T-helper 2 cell treated with Interferon-gamma antibody and Interleukin-4, amounts not matched to agents 5 μg/mL and 100 μg/mL, for 36 hours (primary cell): ENCODE results near the gene ZNF226.
A peak's percentile ranks its signal among the peaks of the same experiment; 100 is the strongest.
"Not testable (repeated sequence)": the region's sequence is repeated elsewhere in the genome, so short reads cannot be mapped to it uniquely, and the experiment has no call there.

ENCODE experiments used
- DNase-seq: peaks from one replicate; pipeline ENCODE4 v3.0.0; 2021; ENCODE audit warnings: low spot score
- H3K27ac Mint-ChIP-seq: one replicate; pipeline ENCODE4 v1.8.0; 2021; ENCODE audit warnings: mild to moderate bottlenecking, mixed read lengths
- H3K27me3 Mint-ChIP-seq: one replicate; pipeline ENCODE4 v1.8.0; 2021; ENCODE audit warnings: low read depth, mixed read lengths
- H3K36me3 Mint-ChIP-seq: one replicate; pipeline ENCODE4 v1.8.0; 2021; ENCODE audit warnings: low read depth, mixed read lengths
- H3K4me1 Mint-ChIP-seq: one replicate; pipeline ENCODE4 v1.8.0; 2021; ENCODE audit warnings: low read depth, mixed read lengths
- H3K4me3 Mint-ChIP-seq: one replicate; pipeline ENCODE4 v1.8.0; 2022; ENCODE audit warnings: mild to moderate bottlenecking, moderate library complexity, mixed read lengths
- H3K9me3 Mint-ChIP-seq: one replicate; pipeline ENCODE4 v1.8.0; 2021; ENCODE audit warnings: mixed read lengths

Gene ZNF226

DNA sequence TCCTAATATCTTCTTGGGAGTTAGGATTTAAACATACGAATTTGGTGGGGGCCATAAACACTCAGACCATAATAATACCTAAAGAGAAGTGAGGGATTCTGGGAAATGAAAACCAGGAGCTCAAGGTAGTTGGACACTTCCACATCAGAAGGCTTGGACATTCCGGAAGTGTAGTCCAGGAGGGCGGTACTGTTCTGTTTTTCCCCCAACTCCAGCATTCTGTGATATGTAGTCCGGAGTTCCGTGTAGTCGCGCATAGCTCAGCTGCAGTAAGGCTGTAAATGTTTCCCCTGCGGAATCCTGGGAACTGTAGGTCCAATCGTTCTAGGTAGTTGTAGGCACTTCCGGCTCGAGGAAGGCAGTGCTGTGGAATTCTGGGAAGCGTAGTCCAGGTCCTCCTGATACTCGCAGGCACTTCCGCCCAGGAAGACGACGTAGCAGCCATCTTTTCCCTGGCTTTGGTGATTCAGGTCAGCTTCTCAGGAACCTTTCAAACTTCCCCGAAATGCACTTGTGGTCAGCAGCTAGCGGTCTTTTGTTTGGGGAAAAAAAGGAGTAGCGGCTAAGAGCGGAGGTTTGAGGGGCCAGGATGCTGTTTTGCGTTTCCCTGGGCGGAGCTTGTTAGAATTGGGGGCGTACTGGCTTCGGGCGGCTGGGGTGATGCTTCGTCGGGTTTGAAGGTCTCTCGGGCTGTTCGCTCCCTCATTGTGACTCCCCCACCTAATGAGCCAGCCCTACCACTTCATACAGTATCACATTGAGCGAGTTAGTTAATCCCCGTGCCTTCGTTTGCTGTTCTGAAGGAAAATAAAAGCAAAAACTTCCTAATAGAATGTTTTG, at the start of gene ZNF226:
ZNF226 (plus strand) TSS at position 428 of the 840 bp plus-strand sequence. CDS start 4,981 bp downstream, outside the sequence.
- H3K36me3 Mint-ChIP-seq, result peaks cover 57% of the 10 kb centered on the region
- H3K27ac Mint-ChIP-seq, result peak within 1 kb of the TSS; percentile 90
- H3K4me1 Mint-ChIP-seq, result peaks cover 22% of the 10 kb centered on the region
- DNase-seq, result peak; percentile 79
- no peaks in the 10 kb centered on the region for H3K27me3 Mint-ChIP-seq
- H3K9me3 Mint-ChIP-seq, result peaks cover 65% of the 10 kb centered on the region
- peak within 1 kb of the TSS; percentile 98 for H3K4me3 Mint-ChIP-seq

DNA sequence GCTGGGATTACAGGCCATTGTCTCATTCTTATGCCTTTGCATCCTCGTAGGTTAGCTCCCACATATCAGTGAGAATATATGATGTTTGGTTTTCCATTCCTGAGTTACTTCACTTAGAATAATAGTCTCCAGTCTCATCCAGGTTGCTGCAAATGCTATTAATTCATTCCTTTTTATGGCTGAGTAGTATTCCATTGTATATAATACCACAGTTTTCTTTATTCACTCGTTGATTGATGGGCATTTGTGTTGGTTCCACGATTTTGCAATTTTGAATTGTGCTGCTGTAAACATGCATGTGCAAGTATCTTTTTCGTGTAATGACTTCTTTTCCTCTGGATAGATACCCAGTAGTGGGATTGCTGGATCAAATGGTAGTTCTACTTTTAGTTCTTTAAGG, 43.7 kb upstream of the ZNF226 start:
- not testable (repeated sequence) for H3K27me3 Mint-ChIP-seq, H3K4me3 Mint-ChIP-seq, DNase-seq, H3K4me1 Mint-ChIP-seq, H3K27ac Mint-ChIP-seq
- H3K9me3 Mint-ChIP-seq, result peaks cover 59% of the 10 kb centered on the region
- H3K36me3 Mint-ChIP-seq, result peaks cover 90% of the 10 kb centered on the region

- no peaks in the 10 kb centered on the region for H3K27me3 Mint-ChIP-seq
- no peaks in the 10 kb centered on the region for H3K4me1 Mint-ChIP-seq
- H3K4me3 Mint-ChIP-seq, result no peak overlapping the region
- H3K27ac Mint-ChIP-seq, result no peak overlapping the region
- peaks cover 44% of the 10 kb centered on the region for H3K9me3 Mint-ChIP-seq
- H3K36me3 Mint-ChIP-seq, result peaks cover 41% of the 10 kb centered on the region
- DNase-seq, result no peak
Observed at GRCh38 chr19:44131955-44132354, 32.9 kb upstream of the ZNF226 start.

- H3K36me3 Mint-ChIP-seq, result peaks cover 30% of the 10 kb centered on the region
- peak within 1 kb of the TSS; percentile 83 for H3K27ac Mint-ChIP-seq
- H3K4me1 Mint-ChIP-seq, result peaks cover 9% of the 10 kb centered on the region
- peak within 1 kb of the TSS; percentile 94 for H3K4me3 Mint-ChIP-seq
- H3K27me3 Mint-ChIP-seq, result no peaks in the 10 kb centered on the region
- peaks cover 30% of the 10 kb centered on the region for H3K9me3 Mint-ChIP-seq
- DNase-seq, result peak; percentile 64
Observed at GRCh38 chr19:44141191-44142058, 23.5 kb upstream of the ZNF226 start, which contains the start of gene ZNF234. Gene ZNF234, plus strand, starts transcription at chr19:44141554. Its CDS starts 3,079 bp downstream, at chr19:44144633.

DNA sequence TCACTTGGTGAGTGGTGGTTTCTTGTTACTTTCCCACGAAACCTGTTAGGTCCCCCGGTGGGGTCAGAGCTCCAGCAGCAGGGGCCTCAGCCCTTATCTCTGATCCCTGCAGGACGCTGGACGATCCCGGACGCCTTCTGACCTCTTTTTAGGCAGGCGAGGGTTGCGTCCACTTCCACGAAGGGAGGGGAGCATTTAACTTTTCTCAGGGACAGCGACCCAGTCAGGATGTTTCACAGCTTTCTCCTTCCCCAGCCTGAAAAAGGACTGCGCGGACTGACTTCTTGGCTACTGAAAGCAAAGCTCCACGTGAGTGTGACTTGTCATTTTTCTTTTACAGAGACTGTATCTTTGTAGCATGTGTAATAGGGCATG, 22.9 kb upstream of the ZNF226 start:
- Mint-ChIP-seq H3K36me3 (peaks cover 31% of the 10 kb centered on the region), H3K9me3 (peaks cover 26% of the 10 kb centered on the region), H3K27ac (peak overlapping the region; percentile 83), H3K4me3 (peak overlapping the region; percentile 94), H3K27me3 (no peaks in the 10 kb centered on the region), H3K4me1 (peaks cover 9% of the 10 kb centered on the region)
- DNase-seq, result no peak

DNA sequence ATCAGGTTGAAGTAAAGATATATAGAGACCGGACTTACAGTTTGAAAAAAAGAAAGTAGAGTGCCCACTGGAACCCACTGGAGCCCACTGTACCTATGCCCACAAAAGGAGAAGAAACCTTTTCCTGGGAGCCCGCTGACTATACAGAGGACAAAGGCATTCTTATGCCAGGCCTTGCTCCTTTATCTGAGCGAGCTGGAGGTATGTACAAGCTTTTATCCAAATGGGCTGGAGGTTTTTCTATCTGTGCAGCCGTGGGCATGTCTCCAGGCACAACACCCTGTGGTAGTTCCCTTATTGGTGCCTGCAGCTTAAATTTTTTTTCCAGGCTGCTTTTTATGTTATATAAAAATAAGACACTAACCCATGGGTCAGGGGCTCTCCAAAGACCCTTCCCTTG, 15.1 kb upstream of the ZNF226 start:
- Mint-ChIP-seq H3K36me3 (peaks cover 83% of the 10 kb centered on the region), H3K9me3 (peaks cover 41% of the 10 kb centered on the region), H3K4me3 (no peak overlapping the region), H3K4me1 (no peaks in the 10 kb centered on the region), H3K27me3 (no peaks in the 10 kb centered on the region), H3K27ac (no peak overlapping the region)
- DNase-seq, result no peak

GRCh38 chr19:44151491-44151890, 13.4 kb upstream of the ZNF226 start:
- Mint-ChIP-seq H3K27ac (no peak overlapping the region), H3K4me1 (no peaks in the 10 kb centered on the region), H3K27me3 (no peaks in the 10 kb centered on the region), H3K9me3 (peaks cover 49% of the 10 kb centered on the region), H3K36me3 (peaks cover 77% of the 10 kb centered on the region), H3K4me3 (no peak overlapping the region)
- DNase-seq, result no peak

DNA sequence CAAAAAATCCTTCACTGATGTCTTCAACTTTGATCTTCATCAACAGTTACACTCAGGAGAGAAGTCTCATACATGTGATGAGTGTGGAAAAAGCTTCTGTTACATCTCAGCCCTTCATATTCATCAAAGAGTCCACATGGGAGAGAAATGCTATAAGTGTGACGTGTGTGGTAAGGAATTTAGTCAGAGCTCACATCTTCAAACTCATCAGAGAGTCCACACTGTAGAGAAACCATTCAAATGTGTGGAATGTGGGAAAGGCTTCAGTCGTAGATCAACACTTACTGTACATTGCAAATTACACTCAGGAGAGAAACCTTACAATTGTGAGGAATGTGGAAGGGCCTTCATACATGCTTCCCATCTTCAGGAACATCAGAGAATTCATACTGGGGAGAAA, 8.4 kb upstream of the ZNF226 start:
- no peak overlapping the region for H3K27ac Mint-ChIP-seq
- no peaks in the 10 kb centered on the region for H3K27me3 Mint-ChIP-seq
- no peak for DNase-seq
- no peaks in the 10 kb centered on the region for H3K4me1 Mint-ChIP-seq
- H3K9me3 Mint-ChIP-seq, result peaks cover 75% of the 10 kb centered on the region
- peaks cover 57% of the 10 kb centered on the region for H3K36me3 Mint-ChIP-seq
- no peak overlapping the region for H3K4me3 Mint-ChIP-seq

- DNase-seq, result no peak
- H3K4me3 Mint-ChIP-seq, result no peak overlapping the region
- no peaks in the 10 kb centered on the region for H3K27me3 Mint-ChIP-seq
- H3K27ac Mint-ChIP-seq, result no peak overlapping the region
- H3K4me1 Mint-ChIP-seq, result peaks cover 22% of the 10 kb centered on the region
- H3K36me3 Mint-ChIP-seq, result peaks cover 46% of the 10 kb centered on the region
- peaks cover 62% of the 10 kb centered on the region for H3K9me3 Mint-ChIP-seq
Observed at GRCh38 chr19:44163789-44164188, 1.1 kb upstream of the ZNF226 start.

DNA sequence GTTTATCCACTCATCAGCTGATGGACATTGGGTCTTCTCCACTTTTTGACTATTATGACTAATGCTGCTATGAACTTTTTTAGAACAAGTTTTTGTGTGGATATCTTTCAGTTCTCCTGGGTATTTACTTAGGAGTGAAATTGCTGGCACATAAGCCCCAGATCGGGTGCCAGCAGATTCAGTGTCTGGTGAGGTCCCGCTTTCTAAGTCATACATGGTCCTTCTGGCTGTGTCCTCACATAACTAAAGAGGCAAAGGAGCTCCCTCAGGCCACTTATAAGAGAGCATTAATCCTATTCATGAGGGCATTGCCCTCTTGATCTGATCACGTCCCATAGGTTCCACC, 600 bp upstream of the ZNF226 start:
- Mint-ChIP-seq H3K9me3 (peaks cover 63% of the 10 kb centered on the region), H3K27ac (peak overlapping the region; percentile 90), H3K27me3 (no peaks in the 10 kb centered on the region), H3K4me1 (peaks cover 22% of the 10 kb centered on the region), H3K36me3 (peaks cover 51% of the 10 kb centered on the region), H3K4me3 (peak overlapping the region; percentile 98)
- no peak for DNase-seq

GRCh38 chr19:44170660-44171059, 5.8 kb downstream of the ZNF226 start:
- peaks cover 74% of the 10 kb centered on the region for H3K9me3 Mint-ChIP-seq

DNA sequence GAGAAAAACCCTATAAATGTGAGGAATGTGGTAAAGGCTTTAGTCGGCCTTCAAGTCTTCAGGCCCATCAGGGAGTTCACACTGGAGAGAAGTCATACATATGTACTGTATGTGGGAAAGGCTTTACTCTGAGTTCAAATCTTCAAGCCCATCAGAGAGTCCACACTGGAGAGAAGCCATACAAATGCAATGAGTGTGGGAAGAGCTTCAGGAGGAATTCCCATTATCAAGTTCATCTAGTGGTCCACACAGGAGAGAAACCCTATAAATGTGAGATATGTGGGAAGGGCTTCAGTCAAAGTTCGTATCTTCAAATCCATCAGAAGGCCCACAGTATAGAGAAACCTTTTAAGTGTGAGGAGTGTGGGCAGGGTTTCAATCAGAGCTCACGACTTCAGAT, 11.7 kb downstream of the ZNF226 start:
- Mint-ChIP-seq H3K9me3 (peaks cover 89% of the 10 kb centered on the region), H3K4me1 (no peaks in the 10 kb centered on the region), H3K4me3 (no peak overlapping the region)

More at GRCh38 chr19:44170660-44171059, 5.8 kb downstream of the ZNF226 start:
- Mint-ChIP-seq H3K4me1 (peaks cover 12% of the 10 kb centered on the region), H3K36me3 (peaks cover 92% of the 10 kb centered on the region)
- not testable (repeated sequence) for H3K27me3 Mint-ChIP-seq, H3K27ac Mint-ChIP-seq, H3K4me3 Mint-ChIP-seq, DNase-seq

DNA sequence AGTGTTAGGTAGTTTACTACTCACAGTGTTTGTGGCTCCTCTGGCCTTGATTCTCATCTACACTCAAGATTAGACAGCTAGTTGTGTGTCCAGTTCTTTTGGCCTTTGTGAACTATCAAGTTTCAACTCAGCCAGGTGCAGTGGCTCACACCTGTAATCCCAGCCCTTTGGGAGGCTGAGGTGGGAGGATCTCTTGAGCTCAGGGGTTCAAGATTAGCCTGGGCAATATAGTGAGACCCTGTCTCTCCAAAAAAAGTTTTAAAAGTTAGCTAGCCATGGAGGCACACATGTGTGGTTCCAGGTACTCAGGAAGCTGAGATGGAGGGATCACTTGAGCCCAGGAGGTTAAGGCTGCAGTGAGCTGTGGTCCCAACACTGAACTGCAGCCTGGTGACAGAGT, 16.1 kb downstream of the ZNF226 start:
- Mint-ChIP-seq H3K9me3 (peaks cover 85% of the 10 kb centered on the region), H3K36me3 (peaks cover 23% of the 10 kb centered on the region), H3K4me1 (no peaks in the 10 kb centered on the region), H3K27ac (no peak overlapping the region), H3K4me3 (no peak overlapping the region), H3K27me3 (no peaks in the 10 kb centered on the region)
- no peak for DNase-seq

More for the DNA sequence above, 11.7 kb downstream of the ZNF226 start:
- H3K27me3 Mint-ChIP-seq, result no peaks in the 10 kb centered on the region
- H3K36me3 Mint-ChIP-seq, result peaks cover 66% of the 10 kb centered on the region
- no peak overlapping the region for H3K27ac Mint-ChIP-seq
- DNase-seq, result no peak

DNA sequence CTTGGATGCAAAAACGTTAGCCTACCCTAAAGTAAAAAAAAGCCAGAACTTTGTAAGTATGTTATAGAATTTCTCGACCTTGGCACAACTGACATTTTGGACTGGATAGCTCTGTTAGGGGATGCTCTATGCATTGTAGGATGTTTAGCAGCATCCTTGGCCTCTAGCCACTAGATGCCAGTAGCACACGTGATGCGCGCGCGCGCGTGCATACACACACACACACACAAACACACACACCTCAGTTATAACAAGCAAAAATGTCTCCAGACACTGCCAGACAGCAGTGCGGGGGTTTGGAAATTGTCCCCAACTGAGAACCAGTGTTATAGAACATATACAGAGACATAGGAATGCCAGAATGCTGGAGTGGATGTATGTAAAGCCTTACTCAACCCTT, 17.2 kb downstream of the ZNF226 start:
- no peak overlapping the region for H3K4me3 Mint-ChIP-seq
- H3K4me1 Mint-ChIP-seq, result no peaks in the 10 kb centered on the region
- no peak overlapping the region for H3K27ac Mint-ChIP-seq
- no peaks in the 10 kb centered on the region for H3K27me3 Mint-ChIP-seq
- H3K9me3 Mint-ChIP-seq, result peaks cover 78% of the 10 kb centered on the region
- no peak for DNase-seq
- peaks cover 11% of the 10 kb centered on the region for H3K36me3 Mint-ChIP-seq
